Erythroblast (primary cell): ENCODE measurements around the gene TMEM135.

Experiments
- GATA1 ChIP-seq: IDR thresholded peaks from 2 replicates; pipeline ENCODE4 v1.6.1; 2011; ENCODE audit warnings: low read depth, mild to moderate bottlenecking, control low read depth, low read length, moderate library complexity
- POLR2A ChIP-seq: IDR thresholded peaks from 2 replicates; pipeline ENCODE4 v1.6.1; 2011; ENCODE audit warnings: mild to moderate bottlenecking, low read length

- TF ChIP-seq POLR2A (no peak), GATA1 (no peak)
Measured at GRCh38 chr11:87281496-87281895, 243.8 kb downstream of the TMEM135 start.
